Thyroid gland (tissue), 4 donors: ENCODE results near the gene ENDOV.

Experiments
- CTCF ChIP-seq, 6 experiments: fragments of 200-600 bp in 3 of 6; fragments of 450-650 bp in 3 of 6; sonication (generic) in 3 of 6; IDR thresholded peaks; one replicate each; pipeline ENCODE4 v1.5.1; 2016 to 2019; ENCODE audit warnings: antibody characterized with exemption in 6 of 6, mild to moderate bottlenecking in 2 of 6, inconsistent platforms in 1 of 6, moderate library complexity in 1 of 6
- POLR2A ChIP-seq, 2 donors: fragments of 450-650 bp; IDR thresholded peaks; one replicate each; pipeline ENCODE4 v1.6.1; 2017; ENCODE audit warnings: antibody characterized with exemption in 2 of 2, mild to moderate bottlenecking in 2 of 2, moderate library complexity in 1 of 2

DNA sequence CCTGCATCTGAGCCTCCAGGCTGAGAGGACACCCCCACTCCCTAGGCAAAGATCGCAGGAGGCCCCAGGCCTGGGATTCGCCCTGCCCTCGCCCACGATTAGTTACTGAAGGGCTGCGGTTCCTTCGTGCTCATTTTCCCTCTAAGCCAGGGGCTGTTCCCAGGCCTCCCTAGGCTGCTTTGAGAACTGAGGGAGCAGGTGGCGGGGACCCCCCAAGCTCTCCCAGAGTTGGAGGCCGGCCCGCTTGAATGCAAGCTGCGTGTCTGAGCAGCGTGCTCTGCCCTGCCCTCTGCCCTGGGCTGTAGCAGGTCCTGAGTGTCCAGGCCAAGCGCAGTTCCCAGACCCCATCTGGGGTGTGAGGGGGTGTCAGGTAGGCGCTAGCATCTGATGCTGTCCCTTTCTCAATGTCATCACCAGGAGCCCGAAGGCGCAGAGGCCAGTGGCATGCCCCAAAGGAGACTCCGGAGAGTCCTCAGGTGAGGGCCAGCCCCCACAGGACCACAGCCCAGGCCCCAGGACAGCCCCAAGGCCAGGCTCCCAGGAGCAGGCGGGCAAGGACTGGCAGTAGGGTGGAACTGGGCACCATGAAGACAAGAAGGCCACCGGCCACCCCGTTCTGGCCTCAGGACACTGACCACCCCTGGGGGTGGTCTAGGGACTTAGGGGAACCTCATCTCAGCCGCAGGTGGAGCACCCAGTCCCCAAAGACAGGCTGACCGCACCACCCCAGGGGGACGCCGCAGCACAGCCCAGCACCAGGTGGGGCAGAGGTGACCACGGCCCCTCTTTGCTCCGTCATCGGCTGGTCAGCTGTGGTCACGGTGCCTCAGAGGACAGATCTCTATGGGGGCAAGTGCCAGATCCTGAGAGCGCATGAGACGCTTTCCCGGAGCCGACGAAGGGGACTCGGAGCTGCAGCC is 14.6 kb downstream of the ENDOV start:
- TF ChIP-seq CTCF (IDR thresholded peaks at IDR 0.05) (no peak), POLR2A (IDR thresholded peaks at IDR 0.05) (no peak)
